ENCODE measurements around the gene OTULIN.

The OTULIN gene

GRCh38 chr5:14698495-14698894 lies 34.0 kb downstream of the OTULIN start:
- ATAC-seq = no peak

GRCh38 chr5:14699159-14699558 lies 34.6 kb downstream of the OTULIN start:
- DNase-seq (no peak), ATAC-seq (no peak)

More at GRCh38 chr5:14698495-14698894, 34.0 kb downstream of the OTULIN start:
- no peak for DNase-seq

GRCh38 chr5:14699807-14700400 lies 35.4 kb downstream of the OTULIN start:
- ATAC-seq (no peak), DNase-seq (no peak)

- no peak for ATAC-seq
- no peak for DNase-seq
Measured at GRCh38 chr5:14700478-14701436, 36.2 kb downstream of the OTULIN start.

- ATAC-seq (no peak), DNase-seq (no peak)
Measured at GRCh38 chr5:14701556-14701955, 37.0 kb downstream of the OTULIN start.

GRCh38 chr5:14702238-14702839 lies 37.8 kb downstream of the OTULIN start:
- DNase-seq (no peak), ATAC-seq (no peak)

GRCh38 chr5:14705556-14705955 lies 41.0 kb downstream of the OTULIN start:
- DNase-seq = no peak
- no peak for ATAC-seq

- DNase-seq = no peak
- ATAC-seq = peak; percentile 92
Measured at GRCh38 chr5:14706615-14707021, 42.1 kb downstream of the OTULIN start.

GRCh38 chr5:14707811-14708390 lies 43.4 kb downstream of the OTULIN start:
- ATAC-seq = no peak

GRCh38 chr5:14708551-14708950 lies 44.0 kb downstream of the OTULIN start:
- DNase-seq (no peak), ATAC-seq (no peak)

More at GRCh38 chr5:14707811-14708390, 43.4 kb downstream of the OTULIN start:
- no peak for DNase-seq

GRCh38 chr5:14710313-14710994 lies 45.9 kb downstream of the OTULIN start:
- ATAC-seq (no peak), DNase-seq (no peak)

GRCh38 chr5:14712131-14712530 lies 47.6 kb downstream of the OTULIN start:
- ATAC-seq (no peak), DNase-seq (no peak)

GRCh38 chr5:14712666-14713065 lies 48.1 kb downstream of the OTULIN start:
- DNase-seq = no peak
- ATAC-seq = no peak

GRCh38 chr5:14713476-14714390 lies 49.2 kb downstream of the OTULIN start:
- DNase-seq (no peak), ATAC-seq (no peak)

- ATAC-seq (no peak), DNase-seq (no peak)
Measured at GRCh38 chr5:14714706-14715105, 50.2 kb downstream of the OTULIN start.

GRCh38 chr5:14715481-14715880 lies 51.0 kb downstream of the OTULIN start:
- DNase-seq (no peak), ATAC-seq (no peak)

- DNase-seq (no peak), ATAC-seq (no peak)
Measured at GRCh38 chr5:14716755-14717752, 52.5 kb downstream of the OTULIN start.

GRCh38 chr5:14718778-14719177 lies 54.3 kb downstream of the OTULIN start:
- no peak for DNase-seq
- no peak for ATAC-seq

- no peak for ATAC-seq
- DNase-seq = no peak
Measured at GRCh38 chr5:14720236-14720923, 55.9 kb downstream of the OTULIN start.
